A549 (cell line): ENCODE results near the gene SPSB1. TPM values are rescaled to one million over a fixed set of nuclear protein-coding genes. Genes with fewer than 3 reads are reported as not detected.

ENCODE experiments used
- ATAC-seq, 2 experiments: fragments of 200-7000 bp in 1 of 2; fragments of >200 bp in 1 of 2; cut with Nextera tagmentation in 1 of 2; cut with Tn5 transposase in 1 of 2; 3 replicates each; pipeline versions ENCODE4 v1.8.0 to v1.9.1; 2018 to 2020; ENCODE audit warnings: mild to moderate bottlenecking in 1 of 2, moderate library complexity in 1 of 2
- CTCF ChIA-PET: fragments of 300-600 bp; sonication (Branson Sonifier 250); formaldehyde crosslinking; extraction: SDS; loops from one replicate; lab custom pipeline; 2021; ENCODE audit warnings: antibody characterized with exemption, inconsistent platforms; lab: Yijun Ruan, JAX
- POLR2A ChIA-PET: fragments of 350-600 bp; formaldehyde crosslinking; extraction: SDS; loops from one replicate; lab custom pipeline; 2021; ENCODE audit warnings: antibody characterized with exemption, inconsistent platforms; lab: Yijun Ruan, JAX
- DNase-seq, 2 experiments: peaks; one replicate each; pipeline versions ENCODE4 v3.0.0 to v3.0.0-alpha.2; 2011 to 2016; ENCODE audit warnings: low read depth in 1 of 2, low spot score in 1 of 2
- FAIRE-seq: peaks from 2 replicates; lab custom pipeline; 2011; peaks lifted over from hg19 to GRCh38; lab: Jason Lieb, UNC
- H3K27ac ChIP-seq, 2 experiments: fragments of >200 bp; sonication (Bioruptor Twin); formaldehyde crosslinking; 3 replicates each; pipeline ENCODE4 v1.5.1; 2016 to 2017
- H3K4me1 ChIP-seq: fragments of >200 bp; sonication (Bioruptor Twin); formaldehyde crosslinking; 3 replicates; pipeline ENCODE4 v1.6.1; 2016
- H3K4me2 ChIP-seq: fragments of >200 bp; sonication (Bioruptor Twin); formaldehyde crosslinking; 3 replicates; pipeline ENCODE4 v1.6.1; 2016
- H3K4me3 ChIP-seq: fragments of >200 bp; sonication (Bioruptor Twin); formaldehyde crosslinking; 3 replicates; pipeline ENCODE4 v1.5.1; 2016
- H3K9me3 ChIP-seq: fragments of >200 bp; sonication (Bioruptor Twin); formaldehyde crosslinking; 3 replicates; pipeline ENCODE4 v1.6.1; 2016
- CBX8 ChIP-seq: fragments of 200-600 bp; sonication (generic); IDR thresholded peaks from 2 replicates; pipeline ENCODE4 v1.6.1; 2016
- CHD2 ChIP-seq: fragments of 150-350 bp; IDR thresholded peaks from 2 replicates; pipeline ENCODE4 v1.6.1; 2014; ENCODE audit warnings: low read length; ENCODE audit not compliant: partially characterized antibody
- EHMT2 ChIP-seq: fragments of 200-600 bp; sonication (generic); IDR thresholded peaks from 2 replicates; pipeline ENCODE4 v1.6.1; 2016; ENCODE audit warnings: antibody characterized with exemption, low read depth, mild to moderate bottlenecking, moderate library complexity
- EP300 ChIP-seq, 2 experiments: fragments of >200 bp; sonication (Bioruptor Twin); formaldehyde crosslinking; IDR thresholded peaks; 2 replicates in 1 of 2; 3 replicates in 1 of 2; pipeline ENCODE4 v1.6.1; 2016 to 2017
- FOSL2 ChIP-seq, 2 experiments: fragments of 450-650 bp in 1 of 2; fragments of >200 bp in 1 of 2; sonication (Bioruptor Twin) in 1 of 2; formaldehyde crosslinking; IDR thresholded peaks; 2 replicates each; pipeline versions ENCODE4 v1.5.0 to v1.6.1; 2016 to 2020; ENCODE audit warnings: mild to moderate bottlenecking in 1 of 2, moderate library complexity in 1 of 2
- HOXB5 ChIP-seq: fragments of 250-450 bp; sonication (Bioruptor Pico); IDR thresholded peaks from 2 replicates; pipeline ENCODE4 v1.5.0; 2020; ENCODE audit warnings: mild to moderate bottlenecking, moderate library complexity
- KDM1A ChIP-seq: fragments of 200-600 bp; sonication (generic); IDR thresholded peaks from 2 replicates; pipeline ENCODE4 v1.6.1; 2016; ENCODE audit warnings: low read depth, mild to moderate bottlenecking
- KDM5A ChIP-seq: fragments of 200-600 bp; sonication (generic); IDR thresholded peaks from 2 replicates; pipeline ENCODE4 v1.6.1; 2016; ENCODE audit warnings: antibody characterized with exemption, mild to moderate bottlenecking
- MYC ChIP-seq: IDR thresholded peaks from 2 replicates; pipeline ENCODE4 v1.6.1; 2012; ENCODE audit warnings: mild to moderate bottlenecking, inconsistent platforms, low read length, improper control_type of control experiment, borderline replicate concordance
- POLR2AphosphoS2 ChIP-seq: conservative IDR thresholded peaks from 2 replicates; pipeline ENCODE4 v1.6.1; 2012; ENCODE audit warnings: low read length, improper control_type of control experiment, inconsistent platforms
- RAD21 ChIP-seq, 2 experiments: fragments of >200 bp in 1 of 2; sonication (Bioruptor Twin) in 1 of 2; formaldehyde crosslinking in 1 of 2; IDR thresholded peaks in 1 of 2; conservative IDR thresholded peaks in 1 of 2; 2 replicates in 1 of 2; 3 replicates in 1 of 2; pipeline ENCODE4 v1.6.1; 2012 to 2018; ENCODE audit warnings: inconsistent platforms in 1 of 2
- RCOR1 ChIP-seq: fragments of 150-350 bp; IDR thresholded peaks from 2 replicates; pipeline ENCODE4 v1.6.1; 2014; ENCODE audit warnings: antibody characterized with exemption, low read length, low read depth
- RFX5 ChIP-seq: fragments of 450-650 bp; IDR thresholded peaks from 2 replicates; pipeline ENCODE4 v1.7.1; 2014; ENCODE audit warnings: antibody characterized with exemption, mild to moderate bottlenecking, moderate library complexity
- TFCP2L1 ChIP-seq: fragments of 250-450 bp; sonication (Bioruptor Pico); IDR thresholded peaks from 2 replicates; pipeline ENCODE4 v1.5.0; 2021; ENCODE audit warnings: mild to moderate bottlenecking
- ZNF302 ChIP-seq: fragments of 250-450 bp; sonication (Bioruptor Pico); IDR thresholded peaks from 2 replicates; pipeline ENCODE4 v1.9.0; 2021; ENCODE audit warnings: inconsistent platforms, mild to moderate bottlenecking, moderate library complexity
- ZSCAN20 ChIP-seq: fragments of 250-450 bp; sonication (Bioruptor Pico); IDR thresholded peaks from 2 replicates; pipeline ENCODE4 v1.8.0; 2022; ENCODE audit warnings: mild to moderate bottlenecking, moderate library complexity
- WGBS: methylation state at CpG from one replicate; pipeline ENCODE4 v1.1.6; 2017; ENCODE audit errors: missing lambda C conversion rate; 5-methylcytosine and 5-hydroxymethylcytosine counted together
- polyA plus RNA-seq, 4 experiments: library from polyadenylated mRNA; depleted of rRNA in 3 of 4; stranded (reverse); fragments of >200 nt; fragmentation: RNase III in 1 of 4; extraction: RNeasy Plus Mini Kit Qiagen cat#74134 plus additional on column Dnase treatment in 1 of 4; gene quantifications; 2 replicates in 3 of 4; 3 replicates in 1 of 4; pipeline ENCODE4 v1.2.3, GENCODE V29; 2011 to 2017
- TF ChIP-seq, protein P1 (sequence below): IDR thresholded peaks from 2 replicates; pipeline ENCODE4 v1.6.1; 2012
- TF ChIP-seq, protein P2 (sequence below): fragments of 450-650 bp; IDR thresholded peaks from 2 replicates; pipeline ENCODE4 v1.6.1; 2014; ENCODE audit warnings: antibody characterized with exemption
- TF ChIP-seq, protein P3 (sequence below): fragments of >200 bp; sonication (Bioruptor Twin); formaldehyde crosslinking; IDR thresholded peaks from 3 replicates; pipeline ENCODE4 v1.5.1; 2016
- TF ChIP-seq, protein P4 (sequence below): fragments of >200 bp; sonication (Bioruptor Twin); formaldehyde crosslinking; IDR thresholded peaks from 3 replicates; pipeline ENCODE4 v1.6.1; 2016
- TF ChIP-seq, protein P5 (sequence below): fragments of >200 bp; sonication (Bioruptor Twin); formaldehyde crosslinking; IDR thresholded peaks from 2 replicates; pipeline ENCODE4 v1.6.1; 2016

SPSB1 gene
- polyA plus RNA-seq, 2 of the 4 experiments (the other 2 are of a cell fraction), result 22.3 to 23.7 TPM

DNA sequence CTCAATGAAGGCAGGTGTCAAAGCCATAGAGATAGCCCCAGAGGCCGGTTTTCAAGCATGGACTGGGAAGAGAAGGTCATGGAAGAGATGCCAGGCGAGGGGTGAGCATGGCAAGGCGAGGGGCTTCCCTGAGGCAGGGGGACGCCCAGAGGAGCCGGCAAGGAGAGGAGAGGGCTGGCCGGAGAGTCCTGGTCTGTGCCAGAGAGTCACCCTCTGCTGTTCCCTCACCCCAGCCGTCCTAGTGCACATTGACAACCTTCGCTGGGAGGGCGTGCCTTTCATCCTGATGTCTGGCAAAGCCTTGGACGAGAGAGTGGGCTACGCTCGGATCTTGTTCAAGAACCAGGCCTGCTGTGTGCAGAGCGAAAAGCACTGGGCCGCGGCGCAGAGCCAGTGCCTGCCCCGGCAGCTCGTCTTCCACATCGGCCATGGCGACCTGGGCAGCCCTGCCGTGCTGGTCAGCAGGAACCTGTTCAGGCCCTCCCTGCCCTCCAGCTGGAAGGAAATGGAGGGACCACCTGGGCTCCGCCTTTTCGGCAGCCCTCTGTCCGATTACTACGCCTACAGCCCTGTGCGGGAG is 29.3 kb upstream of the SPSB1 start:
- no peak overlapping the region for H3K27ac ChIP-seq
- no peak for FAIRE-seq
- peaks cover 1% of the 10 kb centered on the region; the same call in 1 of the 3 replicates for H3K9me3 ChIP-seq
- H3K4me3 ChIP-seq, result no peak overlapping the region
- 83% methylated on average over 24 of the region's 26 CpGs for WGBS
- ChIA-PET POLR2A (no interaction called here), CTCF (interaction anchor here (0.9 to 10.1 kb wide), 3 partner anchors 13 to 231 kb away, joined by 3 to 127 read pairs (median 5); no protein-coding TSS in a partner anchor)
- no peak for DNase-seq
- no peaks in the 10 kb centered on the region for H3K4me1 ChIP-seq
- no peak for TF ChIP-seq KDM5A
- no peak for TF ChIP-seq EHMT2
- TF ChIP-seq, protein P1, sequence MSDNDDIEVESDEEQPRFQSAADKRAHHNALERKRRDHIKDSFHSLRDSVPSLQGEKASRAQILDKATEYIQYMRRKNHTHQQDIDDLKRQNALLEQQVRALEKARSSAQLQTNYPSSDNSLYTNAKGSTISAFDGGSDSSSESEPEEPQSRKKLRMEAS, result no peak
- TF ChIP-seq POLR2AphosphoS2, result no peak
- no peak for TF ChIP-seq RAD21 (conservative IDR thresholded peaks at IDR 0.05 in 1 of 2, IDR thresholded peaks at IDR 0.05 in 1 of 2)
- TF ChIP-seq CBX8, result no peak
- TF ChIP-seq EP300 (IDR thresholded peaks at IDR 0.05), result no peak
- TF ChIP-seq, protein P2, sequence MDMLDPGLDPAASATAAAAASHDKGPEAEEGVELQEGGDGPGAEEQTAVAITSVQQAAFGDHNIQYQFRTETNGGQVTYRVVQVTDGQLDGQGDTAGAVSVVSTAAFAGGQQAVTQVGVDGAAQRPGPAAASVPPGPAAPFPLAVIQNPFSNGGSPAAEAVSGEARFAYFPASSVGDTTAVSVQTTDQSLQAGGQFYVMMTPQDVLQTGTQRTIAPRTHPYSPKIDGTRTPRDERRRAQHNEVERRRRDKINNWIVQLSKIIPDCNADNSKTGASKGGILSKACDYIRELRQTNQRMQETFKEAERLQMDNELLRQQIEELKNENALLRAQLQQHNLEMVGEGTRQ, result no peak
- TF ChIP-seq, protein P3, sequence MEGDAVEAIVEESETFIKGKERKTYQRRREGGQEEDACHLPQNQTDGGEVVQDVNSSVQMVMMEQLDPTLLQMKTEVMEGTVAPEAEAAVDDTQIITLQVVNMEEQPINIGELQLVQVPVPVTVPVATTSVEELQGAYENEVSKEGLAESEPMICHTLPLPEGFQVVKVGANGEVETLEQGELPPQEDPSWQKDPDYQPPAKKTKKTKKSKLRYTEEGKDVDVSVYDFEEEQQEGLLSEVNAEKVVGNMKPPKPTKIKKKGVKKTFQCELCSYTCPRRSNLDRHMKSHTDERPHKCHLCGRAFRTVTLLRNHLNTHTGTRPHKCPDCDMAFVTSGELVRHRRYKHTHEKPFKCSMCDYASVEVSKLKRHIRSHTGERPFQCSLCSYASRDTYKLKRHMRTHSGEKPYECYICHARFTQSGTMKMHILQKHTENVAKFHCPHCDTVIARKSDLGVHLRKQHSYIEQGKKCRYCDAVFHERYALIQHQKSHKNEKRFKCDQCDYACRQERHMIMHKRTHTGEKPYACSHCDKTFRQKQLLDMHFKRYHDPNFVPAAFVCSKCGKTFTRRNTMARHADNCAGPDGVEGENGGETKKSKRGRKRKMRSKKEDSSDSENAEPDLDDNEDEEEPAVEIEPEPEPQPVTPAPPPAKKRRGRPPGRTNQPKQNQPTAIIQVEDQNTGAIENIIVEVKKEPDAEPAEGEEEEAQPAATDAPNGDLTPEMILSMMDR, result no peak
- no peak for TF ChIP-seq CHD2
- TF ChIP-seq TFCP2L1 (CRISPR knock-in tag), result no peak
- TF ChIP-seq RCOR1, result no peak
- H3K4me2 ChIP-seq, result no peak overlapping the region
- no peak for ATAC-seq

DNA sequence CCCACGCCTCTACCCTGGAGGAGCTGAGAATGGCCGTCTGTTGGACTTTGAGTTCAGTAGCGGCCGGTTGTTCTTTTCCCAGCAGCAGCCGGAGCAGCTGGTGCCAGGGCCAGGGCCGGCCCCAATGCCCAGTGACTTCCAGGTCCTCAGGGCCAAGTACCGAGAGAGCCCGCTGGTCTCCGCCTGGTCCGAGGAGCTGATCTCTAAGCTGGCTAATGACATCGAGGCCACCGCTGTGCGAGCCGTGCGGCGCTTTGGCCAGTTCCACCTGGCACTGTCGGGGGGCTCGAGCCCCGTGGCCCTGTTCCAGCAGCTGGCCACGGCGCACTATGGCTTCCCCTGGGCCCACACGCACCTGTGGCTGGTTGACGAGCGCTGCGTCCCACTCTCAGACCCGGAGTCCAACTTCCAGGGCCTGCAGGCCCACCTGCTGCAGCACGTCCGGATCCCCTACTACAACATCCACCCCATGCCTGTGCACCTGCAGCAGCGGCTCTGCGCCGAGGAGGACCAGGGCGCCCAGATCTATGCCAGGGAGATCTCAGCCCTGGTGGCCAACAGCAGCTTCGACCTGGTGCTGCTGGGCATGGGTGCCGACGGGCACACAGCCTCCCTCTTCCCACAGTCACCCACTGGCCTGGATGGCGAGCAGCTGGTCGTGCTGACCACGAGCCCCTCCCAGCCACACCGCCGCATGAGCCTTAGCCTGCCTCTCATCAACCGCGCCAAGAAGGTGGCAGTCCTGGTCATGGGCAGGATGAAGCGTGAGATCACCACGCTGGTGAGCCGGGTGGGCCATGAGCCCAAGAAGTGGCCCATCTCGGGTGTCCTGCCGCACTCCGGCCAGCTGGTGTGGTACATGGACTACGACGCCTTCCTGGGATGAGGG is 28.5 kb upstream of the SPSB1 start:
- FAIRE-seq (no peak), ATAC-seq (no peak), DNase-seq (no peak)
- H3K4me2 ChIP-seq, result no peak overlapping the region
- CTCF ChIA-PET, result interaction anchor here (0.7 to 10.1 kb wide), 5 partner anchors 14 to 230 kb away, joined by 3 to 127 read pairs (median 5); no protein-coding TSS in a partner anchor
- H3K4me3 ChIP-seq, result no peak overlapping the region
- H3K27ac ChIP-seq, result no peak overlapping the region
- H3K4me1 ChIP-seq, result no peaks in the 10 kb centered on the region
- WGBS, result 94% methylated on average over 13 of the region's 50 CpGs
- TF ChIP-seq, protein P2, result no peak
- TF ChIP-seq, protein P4, sequence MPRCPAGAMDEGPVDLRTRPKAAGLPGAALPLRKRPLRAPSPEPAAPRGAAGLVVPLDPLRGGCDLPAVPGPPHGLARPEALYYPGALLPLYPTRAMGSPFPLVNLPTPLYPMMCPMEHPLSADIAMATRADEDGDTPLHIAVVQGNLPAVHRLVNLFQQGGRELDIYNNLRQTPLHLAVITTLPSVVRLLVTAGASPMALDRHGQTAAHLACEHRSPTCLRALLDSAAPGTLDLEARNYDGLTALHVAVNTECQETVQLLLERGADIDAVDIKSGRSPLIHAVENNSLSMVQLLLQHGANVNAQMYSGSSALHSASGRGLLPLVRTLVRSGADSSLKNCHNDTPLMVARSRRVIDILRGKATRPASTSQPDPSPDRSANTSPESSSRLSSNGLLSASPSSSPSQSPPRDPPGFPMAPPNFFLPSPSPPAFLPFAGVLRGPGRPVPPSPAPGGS, result no peak
- TF ChIP-seq KDM1A, result no peak
- TF ChIP-seq HOXB5 (CRISPR knock-in tag), result no peak
- TF ChIP-seq MYC, result no peak
- TF ChIP-seq, protein P5, sequence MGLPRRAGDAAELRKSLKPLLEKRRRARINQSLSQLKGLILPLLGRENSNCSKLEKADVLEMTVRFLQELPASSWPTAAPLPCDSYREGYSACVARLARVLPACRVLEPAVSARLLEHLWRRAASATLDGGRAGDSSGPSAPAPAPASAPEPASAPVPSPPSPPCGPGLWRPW, result no peak
- no peak for TF ChIP-seq TFCP2L1 (CRISPR knock-in tag)
- TF ChIP-seq ZNF302 (CRISPR knock-in tag), result no peak
- no peak for TF ChIP-seq FOSL2 (IDR thresholded peaks at IDR 0.05)
- TF ChIP-seq FOSL2 (CRISPR knock-in tag; IDR thresholded peaks at IDR 0.05), result no peak
- no peak for TF ChIP-seq ZSCAN20
- no peak for TF ChIP-seq RFX5
- TF ChIP-seq, all 56 proteins: peak for 0
- H3K9me3 ChIP-seq, result no peaks in the 10 kb centered on the region
- POLR2A ChIA-PET, result no interaction called here
